Testis (tissue), 3 donors: ENCODE measurements around the gene RPL10. TPM values are rescaled to one million over a fixed set of nuclear protein-coding genes. Genes with fewer than 3 reads are reported as not detected.

Source experiments
- DNase-seq: peaks from one replicate; pipeline ENCODE4 v3.0.0-alpha.2; 2019
- H3K27ac ChIP-seq, 2 donors: fragments of 200-600 bp; sonication (generic); one replicate each; pipeline ENCODE4 v1.5.1; 2019
- H3K27me3 ChIP-seq: fragments of 200-600 bp; sonication (generic); one replicate; pipeline ENCODE4 v1.5.1; 2019
- H3K36me3 ChIP-seq: fragments of 200-600 bp; sonication (generic); one replicate; pipeline ENCODE4 v1.5.1; 2017; ENCODE audit warnings: low read depth; ENCODE audit errors: missing control alignments
- H3K4me1 ChIP-seq: fragments of 200-600 bp; sonication (generic); one replicate; pipeline ENCODE4 v1.5.1; 2019
- H3K4me3 ChIP-seq, 2 donors: fragments of 200-600 bp; sonication (generic); one replicate each; pipeline ENCODE4 v1.5.1; 2017 to 2019
- H3K9me3 ChIP-seq: fragments of 200-600 bp; sonication (generic); one replicate; pipeline ENCODE4 v1.5.1; 2017
- CTCF ChIP-seq, 3 experiments: fragments of 450-650 bp in 2 of 3; fragments of 200-600 bp in 1 of 3; sonication (generic) in 1 of 3; IDR thresholded peaks; one replicate each; pipeline ENCODE4 v1.5.1; 2016 to 2019; ENCODE audit warnings: antibody characterized with exemption in 3 of 3, mild to moderate bottlenecking in 2 of 3, moderate library complexity in 1 of 3
- POLR2A ChIP-seq: fragments of 450-650 bp; IDR thresholded peaks from one replicate; pipeline ENCODE4 v1.6.1; 2017; ENCODE audit warnings: antibody characterized with exemption, mild to moderate bottlenecking, moderate library complexity
- WGBS, 2 donors: methylation state at CpG; one replicate each; pipeline ENCODE4 v1.1.5; 2018; 5-methylcytosine and 5-hydroxymethylcytosine counted together
- intact Hi-C: fragments of 100-400 bp; cut with DNase I; formaldehyde crosslinking; loops from one replicate; pipeline ENCODE4 v1.15.1; 2023; ENCODE audit warnings: low total_unique reads
- polyA plus RNA-seq: library from polyadenylated mRNA; stranded (reverse); fragments of 350-450 nt; fragmentation: Illumina TruSeq; extraction: RNeasy Lipid Tissue Mini Kit (QIAGEN cat#74804); gene quantifications from one replicate; pipeline ENCODE4 v1.2.3, GENCODE V29; 2014; ENCODE audit warnings: low read depth, low replicate concordance; ENCODE audit not compliant: insufficient read depth
- total RNA-seq, 2 donors: library from RNA; depleted of rRNA; stranded (reverse); fragments of >200 nt; gene quantifications; one replicate each; pipeline ENCODE4 v1.2.3, GENCODE V29; 2016

The RPL10 gene
- total and polyA plus RNA-seq, 3 donors from 2014 or later: 925 to 1,913 (median 1,423) TPM

DNA sequence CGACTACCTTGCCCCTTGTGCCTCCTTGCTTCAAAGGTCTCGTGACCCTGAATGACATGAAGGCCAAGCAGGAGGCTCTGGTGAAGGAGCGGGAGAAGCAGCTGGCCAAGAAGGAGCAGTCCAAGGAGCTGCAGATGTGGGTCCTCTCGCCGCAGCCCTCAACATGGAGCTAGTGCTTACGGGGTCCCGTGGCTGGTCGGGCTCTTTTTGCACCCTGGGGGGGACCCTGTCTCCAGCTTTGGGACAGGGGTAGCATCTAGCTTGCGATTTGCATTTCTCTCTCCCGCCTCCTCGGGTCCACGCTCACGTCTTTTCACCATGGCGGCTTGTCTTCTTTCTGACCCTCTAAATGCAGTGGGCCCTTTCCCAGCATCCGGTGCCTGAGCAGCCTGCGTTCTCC is 47.6 kb downstream of the RPL10 start:
- no peak overlapping the region for H3K4me3 ChIP-seq
- no peaks in the 10 kb centered on the region for H3K36me3 ChIP-seq
- H3K9me3 ChIP-seq: no peaks in the 10 kb centered on the region
- no peak for DNase-seq
- peaks cover 5% of the 10 kb centered on the region for H3K4me1 ChIP-seq
- TF ChIP-seq POLR2A: no peak
- no peak for TF ChIP-seq CTCF (IDR thresholded peaks at IDR 0.05)
- WGBS, 2 donors: 88 to 95% methylated on average over 7 to 10 of the region's 16 CpGs
- intact Hi-C loops: no loop called here
- H3K27ac ChIP-seq: no peak overlapping the region
- H3K27me3 ChIP-seq: no peaks in the 10 kb centered on the region

GRCh38 chrX:154446430-154446829 is 48.3 kb downstream of the RPL10 start:
- TF ChIP-seq CTCF (IDR thresholded peaks at IDR 0.05) (no peak), POLR2A (no peak)
- 97 to 99% methylated on average over 6 to 9 of the region's 12 CpGs for WGBS, 2 donors

GRCh38 chrX:154448484-154448883 is 50.3 kb downstream of the RPL10 start:
- Histone ChIP-seq H3K9me3 (no peaks in the 10 kb centered on the region), H3K36me3 (no peaks in the 10 kb centered on the region)

More at GRCh38 chrX:154446430-154446829, 48.3 kb downstream of the RPL10 start:
- H3K9me3 ChIP-seq: no peaks in the 10 kb centered on the region
- H3K4me1 ChIP-seq: peaks cover 5% of the 10 kb centered on the region
- no peaks in the 10 kb centered on the region for H3K36me3 ChIP-seq
- no peak overlapping the region for H3K4me3 ChIP-seq
- no peak for DNase-seq
- H3K27me3 ChIP-seq: no peaks in the 10 kb centered on the region
- H3K27ac ChIP-seq: no peak overlapping the region
- intact Hi-C loops: no loop called here

GRCh38 chrX:154449618-154450017 is 51.4 kb downstream of the RPL10 start:
- 94% methylated on average over 18 of the region's 18 CpGs; no CpG with 5 or more reads in 1 of the 2 donors for WGBS, 2 donors
- DNase-seq: no peak
- no peaks in the 10 kb centered on the region for H3K9me3 ChIP-seq
- TF ChIP-seq CTCF (IDR thresholded peaks at IDR 0.05): no peak
- TF ChIP-seq POLR2A: no peak
- H3K4me3 ChIP-seq: no peak overlapping the region
- H3K36me3 ChIP-seq: no peaks in the 10 kb centered on the region
- peaks cover 5% of the 10 kb centered on the region for H3K4me1 ChIP-seq
- intact Hi-C loops: no loop called here
- H3K27ac ChIP-seq: no peak overlapping the region
- H3K27me3 ChIP-seq: no peaks in the 10 kb centered on the region

More at GRCh38 chrX:154448484-154448883, 50.3 kb downstream of the RPL10 start:
- 93% methylated on average over 5 to 8 of the region's 14 CpGs for WGBS, 2 donors
- Histone ChIP-seq H3K27me3 (no peaks in the 10 kb centered on the region), H3K4me3 (no peak overlapping the region), H3K27ac (no peak overlapping the region), H3K4me1 (peaks cover 5% of the 10 kb centered on the region)
- no peak for DNase-seq
- TF ChIP-seq POLR2A (no peak), CTCF (IDR thresholded peaks at IDR 0.05) (no peak)
- intact Hi-C loops: no loop called here

DNA sequence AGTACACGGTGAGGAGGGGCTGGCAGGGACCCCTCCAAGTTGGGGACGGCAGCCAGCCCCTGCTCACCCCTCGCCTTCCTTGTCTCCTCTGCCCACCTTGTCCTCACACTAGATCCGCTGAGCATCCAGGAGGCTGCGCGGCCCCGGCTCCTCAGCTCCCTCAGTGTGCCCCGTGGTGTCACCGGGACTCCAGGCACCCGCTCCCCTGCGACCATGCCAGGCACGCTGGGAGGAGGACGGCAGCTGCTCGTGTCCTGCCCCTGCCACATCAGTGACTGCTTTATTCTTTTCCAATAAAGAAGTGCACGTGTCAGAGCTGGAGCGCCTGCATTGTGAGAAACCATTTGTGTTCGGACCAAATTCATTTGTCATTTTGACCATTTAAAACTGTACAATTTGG is 52.1 kb downstream of the RPL10 start:
- Histone ChIP-seq H3K27me3 (no peaks in the 10 kb centered on the region), H3K9me3 (no peaks in the 10 kb centered on the region), H3K27ac (no peak overlapping the region), H3K4me1 (no peaks in the 10 kb centered on the region), H3K36me3 (no peaks in the 10 kb centered on the region), H3K4me3 (no peak overlapping the region)
- intact Hi-C loops: no loop called here
- TF ChIP-seq CTCF (IDR thresholded peaks at IDR 0.05): no peak
- TF ChIP-seq POLR2A: no peak
- DNase-seq: no peak
- WGBS, 2 donors: 86 to 94% methylated on average over 4 to 17 of the region's 17 CpGs
